Measurements from ENCODE around the gene TGFA. TPM values are rescaled to one million over a fixed set of nuclear protein-coding genes. Genes with fewer than 3 reads are reported as not detected.
A peak's percentile ranks its signal among the peaks of the same experiment; 100 is the strongest.

Gene TGFA
- polyA plus RNA-seq, 1 donor (not counting 4 experiments of a cell fraction or from before 2014, with no cell fraction given): 51.7 TPM

DNA sequence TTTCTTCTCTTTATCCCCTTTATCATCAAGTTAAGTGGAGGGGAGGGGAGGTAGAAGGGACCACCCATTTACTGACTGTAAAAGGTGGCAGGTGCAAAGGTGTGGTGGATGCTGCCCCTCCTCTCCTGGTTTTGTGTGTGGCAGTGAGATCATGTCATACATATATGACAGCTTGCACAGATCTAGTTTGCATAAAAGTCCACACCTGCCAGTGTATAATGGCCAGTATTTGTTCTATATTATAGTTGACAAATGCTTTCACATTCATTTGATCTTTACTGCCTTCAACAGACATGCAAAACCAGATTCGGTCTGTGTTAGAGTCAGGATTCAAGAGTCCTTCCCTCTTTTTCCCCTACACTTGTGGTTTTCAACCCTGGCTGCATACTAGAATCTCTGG is 55.1 kb downstream of the TGFA start:
- Histone ChIP-seq H3K27ac (ENCODE audit: control insufficient read depth, insufficient read depth, low read length) (no peak overlapping the region), H3K9me3 (ENCODE audit: control insufficient read depth, low read depth, low read length) (no peaks in the 10 kb centered on the region), H3K4me1 (ENCODE audit: control insufficient read depth, extremely low read depth, insufficient read depth, low read length) (peaks cover 25% of the 10 kb centered on the region), H3K4me3 (ENCODE audit: control insufficient read depth in 2 of 3, extremely low read depth in 1 of 3, insufficient read depth in 2 of 3, low read depth in 1 of 3, low read length in 3 of 3) (no peak overlapping the region), H3K9me1 (ENCODE audit: control insufficient read depth, extremely low read depth, insufficient read depth, low read length) (no peaks in the 10 kb centered on the region), H3K4me2 (ENCODE audit: control insufficient read depth, extremely low read depth, insufficient read depth, low read depth, low read length) (no peak overlapping the region), H3K36me3 (ENCODE audit: control insufficient read depth in 2 of 2, extremely low read depth in 1 of 2, insufficient read depth in 2 of 2, low read length in 2 of 2) (peaks cover 12 to 25% of the 10 kb centered on the region in 2 experiments), H4K20me1 (ENCODE audit: control insufficient read depth, extremely low read depth, insufficient read depth, low read length) (no peaks in the 10 kb centered on the region), H3K27me3 (ENCODE audit: control insufficient read depth, extremely low read depth, insufficient read depth, low read length) (no peaks in the 10 kb centered on the region), H3K9ac (ENCODE audit: control insufficient read depth, extremely low read depth, insufficient read depth, low read length) (no peak overlapping the region), H3K79me2 (ENCODE audit: control insufficient read depth, insufficient read depth, low read length) (peaks cover 82% of the 10 kb centered on the region), H2AFZ (ENCODE audit: control insufficient read depth, low read length) (no peak overlapping the region)
- no peak for TF ChIP-seq EZH2 (IDR thresholded peaks at IDR 0.05; ENCODE audit: low read length)
- TF ChIP-seq, protein P1, sequence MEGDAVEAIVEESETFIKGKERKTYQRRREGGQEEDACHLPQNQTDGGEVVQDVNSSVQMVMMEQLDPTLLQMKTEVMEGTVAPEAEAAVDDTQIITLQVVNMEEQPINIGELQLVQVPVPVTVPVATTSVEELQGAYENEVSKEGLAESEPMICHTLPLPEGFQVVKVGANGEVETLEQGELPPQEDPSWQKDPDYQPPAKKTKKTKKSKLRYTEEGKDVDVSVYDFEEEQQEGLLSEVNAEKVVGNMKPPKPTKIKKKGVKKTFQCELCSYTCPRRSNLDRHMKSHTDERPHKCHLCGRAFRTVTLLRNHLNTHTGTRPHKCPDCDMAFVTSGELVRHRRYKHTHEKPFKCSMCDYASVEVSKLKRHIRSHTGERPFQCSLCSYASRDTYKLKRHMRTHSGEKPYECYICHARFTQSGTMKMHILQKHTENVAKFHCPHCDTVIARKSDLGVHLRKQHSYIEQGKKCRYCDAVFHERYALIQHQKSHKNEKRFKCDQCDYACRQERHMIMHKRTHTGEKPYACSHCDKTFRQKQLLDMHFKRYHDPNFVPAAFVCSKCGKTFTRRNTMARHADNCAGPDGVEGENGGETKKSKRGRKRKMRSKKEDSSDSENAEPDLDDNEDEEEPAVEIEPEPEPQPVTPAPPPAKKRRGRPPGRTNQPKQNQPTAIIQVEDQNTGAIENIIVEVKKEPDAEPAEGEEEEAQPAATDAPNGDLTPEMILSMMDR (optimal IDR thresholded peaks at IDR 0.05 in 1 of 3, IDR thresholded peaks at IDR 0.05 in 1 of 3, conservative IDR thresholded peaks at IDR 0.05 in 1 of 3; ENCODE audit: extremely low read depth in 1 of 3, insufficient read depth in 2 of 3, low read length in 3 of 3): no peak
- dilution Hi-C loops (cut with MboI; ENCODE audit: extremely low pct_ligation_motif_present, low sequenced_read_pairs): no loop called here
- FAIRE-seq: no peak
- DNase-seq (ENCODE audit: low read depth, low spot score): no peak

DNA sequence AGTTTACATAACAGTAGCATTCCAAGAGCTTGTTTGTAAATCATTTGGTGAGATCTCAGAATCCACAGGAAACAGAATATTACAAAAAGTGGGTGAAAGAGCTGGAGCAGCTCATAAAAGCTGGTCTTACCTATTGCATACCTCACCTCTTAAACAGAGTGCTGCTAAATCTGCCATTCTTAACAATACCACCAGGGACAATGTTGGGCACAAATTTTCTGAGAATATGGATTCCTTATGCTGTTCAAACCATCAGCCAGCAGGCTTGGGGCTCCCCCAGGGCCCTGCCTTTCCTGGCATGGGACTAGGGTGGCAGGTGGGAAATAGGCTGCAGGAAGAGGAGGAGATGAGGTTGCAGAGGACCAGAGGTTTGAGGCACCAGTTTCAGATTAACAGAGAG is 55.6 kb downstream of the TGFA start:
- Histone ChIP-seq H4K20me1 (ENCODE audit: control insufficient read depth, extremely low read depth, insufficient read depth, low read length) (no peaks in the 10 kb centered on the region), H3K27me3 (ENCODE audit: control insufficient read depth, extremely low read depth, insufficient read depth, low read length) (no peaks in the 10 kb centered on the region), H3K36me3 (ENCODE audit: control insufficient read depth in 2 of 2, extremely low read depth in 1 of 2, insufficient read depth in 2 of 2, low read length in 2 of 2) (peaks cover 12 to 29% of the 10 kb centered on the region in 2 experiments), H3K9me3 (ENCODE audit: control insufficient read depth, low read depth, low read length) (no peaks in the 10 kb centered on the region), H3K27ac (ENCODE audit: control insufficient read depth, insufficient read depth, low read length) (no peak overlapping the region), H3K9me1 (ENCODE audit: control insufficient read depth, extremely low read depth, insufficient read depth, low read length) (no peaks in the 10 kb centered on the region), H2AFZ (ENCODE audit: control insufficient read depth, low read length) (no peak overlapping the region), H3K4me2 (ENCODE audit: control insufficient read depth, extremely low read depth, insufficient read depth, low read depth, low read length) (no peak overlapping the region), H3K4me1 (ENCODE audit: control insufficient read depth, extremely low read depth, insufficient read depth, low read length) (peaks cover 25% of the 10 kb centered on the region), H3K79me2 (ENCODE audit: control insufficient read depth, insufficient read depth, low read length) (peaks cover 85% of the 10 kb centered on the region), H3K9ac (ENCODE audit: control insufficient read depth, extremely low read depth, insufficient read depth, low read length) (no peak overlapping the region), H3K4me3 (ENCODE audit: control insufficient read depth in 2 of 3, extremely low read depth in 1 of 3, insufficient read depth in 2 of 3, low read depth in 1 of 3, low read length in 3 of 3) (no peak overlapping the region)
- dilution Hi-C loops (cut with MboI; ENCODE audit: extremely low pct_ligation_motif_present, low sequenced_read_pairs): no loop called here
- peak; percentile 44 for FAIRE-seq
- TF ChIP-seq, protein P1 (optimal IDR thresholded peaks at IDR 0.05 in 1 of 3, IDR thresholded peaks at IDR 0.05 in 1 of 3, conservative IDR thresholded peaks at IDR 0.05 in 1 of 3; ENCODE audit: extremely low read depth in 1 of 3, insufficient read depth in 2 of 3, low read length in 3 of 3): peak; percentile 2 to 62 (median 42)
- no peak for TF ChIP-seq EZH2 (IDR thresholded peaks at IDR 0.05; ENCODE audit: low read length)
- no peak for DNase-seq (ENCODE audit: low read depth, low spot score)
